ENCODE measurements around the gene RASD2.

DNA sequence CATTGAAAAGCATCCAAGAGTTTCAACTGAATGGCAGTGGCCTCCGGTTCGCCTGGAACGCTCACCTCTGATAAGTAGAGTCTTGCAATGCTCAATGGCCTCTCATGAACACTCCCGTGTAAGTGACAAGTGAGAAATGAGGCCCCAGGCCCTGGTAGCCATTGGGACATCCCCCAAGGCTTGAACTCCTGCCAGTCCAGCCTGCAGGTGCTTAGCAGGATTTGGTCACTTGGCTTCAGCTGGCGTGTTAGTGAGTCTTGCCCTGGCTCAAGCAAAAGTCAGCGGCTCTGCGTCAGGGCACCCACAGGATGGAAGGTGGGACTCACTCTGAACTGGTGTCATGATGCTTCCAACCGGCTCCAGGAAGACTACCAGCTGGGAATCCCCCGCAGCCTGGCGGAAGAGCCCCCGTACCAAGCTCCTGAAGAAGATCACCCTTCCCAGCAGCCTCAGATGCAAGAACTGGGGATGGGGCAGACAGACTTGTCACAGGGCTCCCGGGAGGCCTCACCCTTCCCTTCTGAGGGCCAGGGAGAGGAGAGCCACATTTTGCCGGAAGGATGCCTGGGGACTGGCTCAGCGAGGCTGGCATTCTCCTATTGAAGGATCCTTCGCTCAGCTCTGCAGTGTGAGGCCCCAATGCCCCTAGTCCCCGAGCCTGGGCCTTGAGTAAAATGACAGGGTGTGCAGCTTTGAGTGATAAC lies 57.2 kb downstream of the RASD2 start:
- TF ChIP-seq POLR2AphosphoS5 (IDR thresholded peaks at IDR 0.05; ENCODE audit: low read depth, low read length) (no peak), TAF1 (IDR thresholded peaks at IDR 0.05; ENCODE audit: borderline replicate concordance, insufficient read depth, low read length) (no peak), SIN3A (IDR thresholded peaks at IDR 0.05; ENCODE audit: borderline replicate concordance, insufficient read depth, low read length) (no peak), FOXP2 (optimal IDR thresholded peaks at IDR 0.05; ENCODE audit: borderline replicate concordance, extremely low read depth, extremely low read length, insufficient read depth) (no peak)
- TF ChIP-seq, protein P1, sequence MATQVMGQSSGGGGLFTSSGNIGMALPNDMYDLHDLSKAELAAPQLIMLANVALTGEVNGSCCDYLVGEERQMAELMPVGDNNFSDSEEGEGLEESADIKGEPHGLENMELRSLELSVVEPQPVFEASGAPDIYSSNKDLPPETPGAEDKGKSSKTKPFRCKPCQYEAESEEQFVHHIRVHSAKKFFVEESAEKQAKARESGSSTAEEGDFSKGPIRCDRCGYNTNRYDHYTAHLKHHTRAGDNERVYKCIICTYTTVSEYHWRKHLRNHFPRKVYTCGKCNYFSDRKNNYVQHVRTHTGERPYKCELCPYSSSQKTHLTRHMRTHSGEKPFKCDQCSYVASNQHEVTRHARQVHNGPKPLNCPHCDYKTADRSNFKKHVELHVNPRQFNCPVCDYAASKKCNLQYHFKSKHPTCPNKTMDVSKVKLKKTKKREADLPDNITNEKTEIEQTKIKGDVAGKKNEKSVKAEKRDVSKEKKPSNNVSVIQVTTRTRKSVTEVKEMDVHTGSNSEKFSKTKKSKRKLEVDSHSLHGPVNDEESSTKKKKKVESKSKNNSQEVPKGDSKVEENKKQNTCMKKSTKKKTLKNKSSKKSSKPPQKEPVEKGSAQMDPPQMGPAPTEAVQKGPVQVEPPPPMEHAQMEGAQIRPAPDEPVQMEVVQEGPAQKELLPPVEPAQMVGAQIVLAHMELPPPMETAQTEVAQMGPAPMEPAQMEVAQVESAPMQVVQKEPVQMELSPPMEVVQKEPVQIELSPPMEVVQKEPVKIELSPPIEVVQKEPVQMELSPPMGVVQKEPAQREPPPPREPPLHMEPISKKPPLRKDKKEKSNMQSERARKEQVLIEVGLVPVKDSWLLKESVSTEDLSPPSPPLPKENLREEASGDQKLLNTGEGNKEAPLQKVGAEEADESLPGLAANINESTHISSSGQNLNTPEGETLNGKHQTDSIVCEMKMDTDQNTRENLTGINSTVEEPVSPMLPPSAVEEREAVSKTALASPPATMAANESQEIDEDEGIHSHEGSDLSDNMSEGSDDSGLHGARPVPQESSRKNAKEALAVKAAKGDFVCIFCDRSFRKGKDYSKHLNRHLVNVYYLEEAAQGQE (IDR thresholded peaks at IDR 0.05; ENCODE audit: insufficient read depth in 1 of 2, low read depth in 2 of 2, low read length in 2 of 2) = no peak
